AG04450 (cell line): ENCODE results near the gene LSM7. TPM values are rescaled to one million over a fixed set of nuclear protein-coding genes. Genes with fewer than 3 reads are reported as not detected.

Experiments
- CTCF ChIA-PET: fragments of 300-600, 350-600 bp; formaldehyde crosslinking; extraction: SDS; loops from one replicate; lab custom pipeline; 2022; ENCODE audit warnings: antibody characterized with exemption, inconsistent platforms; lab: Charles Lee
- POLR2A ChIA-PET: fragments of 350-600 bp; formaldehyde crosslinking; extraction: SDS; loops from one replicate; lab custom pipeline; 2021; ENCODE audit warnings: antibody characterized with exemption, inconsistent platforms; lab: Yijun Ruan, JAX
- DNase-seq: peaks from one replicate; pipeline ENCODE4 v3.0.0-alpha.2; 2011; ENCODE audit warnings: low read depth, low spot score
- H3K27ac ChIP-seq: one replicate; pipeline ENCODE4 v1.5.1; 2012; ENCODE audit warnings: low read depth, low read length, control low read depth
- H3K27me3 ChIP-seq: one replicate; pipeline ENCODE4 v1.6.0; 2012; ENCODE audit warnings: low read length; ENCODE audit not compliant: control insufficient read depth, insufficient read depth
- H3K4me3 ChIP-seq: 2 replicates; pipeline ENCODE4 v1.5.1; 2011; ENCODE audit warnings: mild to moderate bottlenecking, low read depth, low read length, control low read depth
- H3K9me3 ChIP-seq: 2 replicates; pipeline ENCODE4 v1.5.1; 2012; ENCODE audit warnings: low read length; ENCODE audit not compliant: control insufficient read depth, insufficient read depth
- polyA plus RNA-seq: library from polyadenylated mRNA; depleted of rRNA; stranded (reverse); fragments of >200 nt; gene quantifications from 2 replicates; pipeline ENCODE4 v1.2.3, GENCODE V29; 2011
- TF ChIP-seq, protein P1 (sequence below): IDR thresholded peaks from 2 replicates; pipeline ENCODE4 v1.5.1; 2011; ENCODE audit warnings: low read depth, low read length, control low read depth, inconsistent platforms

The LSM7 gene
- polyA plus RNA-seq, 1 experiment, result 137 TPM

DNA sequence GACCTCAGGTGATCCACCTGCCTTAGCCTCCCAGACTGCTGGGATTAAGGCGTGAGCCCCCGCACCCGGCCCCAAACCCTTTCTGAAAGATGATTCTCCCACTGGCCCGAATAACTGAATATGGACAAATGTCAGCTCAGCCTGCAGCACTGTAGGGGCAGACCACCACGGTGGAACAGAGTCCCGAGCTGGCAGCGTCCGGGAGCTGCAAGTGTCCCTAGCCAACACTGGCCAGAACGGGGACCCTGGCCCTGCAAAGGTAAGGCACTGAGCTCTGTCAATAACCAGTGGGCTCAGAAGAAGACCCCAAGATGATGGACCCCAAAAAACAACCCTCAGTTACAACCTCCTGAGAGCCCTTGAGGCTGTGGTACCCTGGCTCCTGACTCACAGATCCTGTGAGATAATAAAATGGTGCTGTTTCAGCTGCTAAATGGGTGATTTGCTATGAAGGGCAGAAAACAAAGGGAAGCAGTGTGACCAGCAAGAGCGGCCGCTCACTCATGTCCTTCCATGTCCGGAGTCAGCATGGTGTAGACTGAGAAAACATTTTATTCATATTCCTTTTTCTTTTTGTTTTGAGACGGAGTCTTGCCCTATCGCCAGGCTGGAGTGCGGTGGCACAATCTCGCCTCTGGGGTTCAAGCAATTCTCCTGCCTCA lies 1.6 kb downstream of the LSM7 start:
- H3K9me3 ChIP-seq, result no peaks in the 10 kb centered on the region; the same call in 1 of the 2 replicates
- POLR2A ChIA-PET, result interaction anchor here (0.5 kb wide), 1 partner anchor 141 kb away, joined by 3 read pairs; no protein-coding TSS in a partner anchor
- peak overlapping the region; percentile 86 for H3K4me3 ChIP-seq
- no peak for DNase-seq
- H3K27ac ChIP-seq, result no peak overlapping the region
- CTCF ChIA-PET, result interaction anchor here (1.3 kb wide), 1 partner anchor 11 kb away, joined by 6 read pairs; no protein-coding TSS in a partner anchor
- no peaks in the 10 kb centered on the region for H3K27me3 ChIP-seq
- TF ChIP-seq, protein P1, sequence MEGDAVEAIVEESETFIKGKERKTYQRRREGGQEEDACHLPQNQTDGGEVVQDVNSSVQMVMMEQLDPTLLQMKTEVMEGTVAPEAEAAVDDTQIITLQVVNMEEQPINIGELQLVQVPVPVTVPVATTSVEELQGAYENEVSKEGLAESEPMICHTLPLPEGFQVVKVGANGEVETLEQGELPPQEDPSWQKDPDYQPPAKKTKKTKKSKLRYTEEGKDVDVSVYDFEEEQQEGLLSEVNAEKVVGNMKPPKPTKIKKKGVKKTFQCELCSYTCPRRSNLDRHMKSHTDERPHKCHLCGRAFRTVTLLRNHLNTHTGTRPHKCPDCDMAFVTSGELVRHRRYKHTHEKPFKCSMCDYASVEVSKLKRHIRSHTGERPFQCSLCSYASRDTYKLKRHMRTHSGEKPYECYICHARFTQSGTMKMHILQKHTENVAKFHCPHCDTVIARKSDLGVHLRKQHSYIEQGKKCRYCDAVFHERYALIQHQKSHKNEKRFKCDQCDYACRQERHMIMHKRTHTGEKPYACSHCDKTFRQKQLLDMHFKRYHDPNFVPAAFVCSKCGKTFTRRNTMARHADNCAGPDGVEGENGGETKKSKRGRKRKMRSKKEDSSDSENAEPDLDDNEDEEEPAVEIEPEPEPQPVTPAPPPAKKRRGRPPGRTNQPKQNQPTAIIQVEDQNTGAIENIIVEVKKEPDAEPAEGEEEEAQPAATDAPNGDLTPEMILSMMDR, result no peak

DNA sequence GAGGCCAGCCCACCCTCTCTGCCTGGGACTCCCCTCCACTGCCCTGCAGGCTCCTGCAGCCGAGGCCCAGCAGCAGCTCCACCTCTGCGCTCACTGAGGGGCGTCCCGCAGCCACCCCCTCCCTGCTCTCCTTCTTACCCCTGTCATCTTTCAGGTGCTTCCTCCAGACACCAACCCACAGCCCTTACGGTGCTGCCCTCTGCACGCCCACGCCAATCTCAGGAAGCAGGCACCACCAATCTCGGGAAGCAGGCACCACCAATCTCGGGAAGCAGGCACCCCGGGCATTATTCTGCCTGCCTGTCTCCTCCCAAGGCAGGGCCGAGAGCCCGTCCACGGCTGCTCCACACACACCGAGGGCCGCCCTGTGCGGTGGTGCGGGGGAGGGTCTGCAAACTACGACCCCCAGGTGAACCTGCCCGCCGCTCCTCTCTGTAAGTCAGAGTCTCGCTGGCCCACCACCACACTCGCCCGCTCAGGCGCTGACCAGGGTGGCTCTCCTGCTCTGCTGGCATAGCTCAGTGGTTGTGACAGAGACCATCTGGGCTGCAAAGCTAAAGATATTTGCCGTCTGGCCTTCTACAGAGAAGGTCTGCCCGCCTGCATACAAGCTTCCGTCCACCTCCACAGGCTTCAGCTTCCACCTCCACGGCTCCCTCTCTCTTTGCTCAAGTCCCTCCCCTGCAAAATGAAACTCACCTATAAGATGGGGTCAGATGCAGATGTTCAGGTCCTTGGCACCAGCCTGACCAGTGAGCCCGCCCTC lies 2.9 kb downstream of the LSM7 start:
- H3K27ac ChIP-seq, result no peak overlapping the region
- no peak for DNase-seq
- TF ChIP-seq, protein P1, result no peak
- no peaks in the 10 kb centered on the region; the same call in 1 of the 2 replicates for H3K9me3 ChIP-seq
- H3K4me3 ChIP-seq, result no peak overlapping the region
- H3K27me3 ChIP-seq, result no peaks in the 10 kb centered on the region
- POLR2A ChIA-PET, result no interaction called here
- CTCF ChIA-PET, result no interaction called here

DNA sequence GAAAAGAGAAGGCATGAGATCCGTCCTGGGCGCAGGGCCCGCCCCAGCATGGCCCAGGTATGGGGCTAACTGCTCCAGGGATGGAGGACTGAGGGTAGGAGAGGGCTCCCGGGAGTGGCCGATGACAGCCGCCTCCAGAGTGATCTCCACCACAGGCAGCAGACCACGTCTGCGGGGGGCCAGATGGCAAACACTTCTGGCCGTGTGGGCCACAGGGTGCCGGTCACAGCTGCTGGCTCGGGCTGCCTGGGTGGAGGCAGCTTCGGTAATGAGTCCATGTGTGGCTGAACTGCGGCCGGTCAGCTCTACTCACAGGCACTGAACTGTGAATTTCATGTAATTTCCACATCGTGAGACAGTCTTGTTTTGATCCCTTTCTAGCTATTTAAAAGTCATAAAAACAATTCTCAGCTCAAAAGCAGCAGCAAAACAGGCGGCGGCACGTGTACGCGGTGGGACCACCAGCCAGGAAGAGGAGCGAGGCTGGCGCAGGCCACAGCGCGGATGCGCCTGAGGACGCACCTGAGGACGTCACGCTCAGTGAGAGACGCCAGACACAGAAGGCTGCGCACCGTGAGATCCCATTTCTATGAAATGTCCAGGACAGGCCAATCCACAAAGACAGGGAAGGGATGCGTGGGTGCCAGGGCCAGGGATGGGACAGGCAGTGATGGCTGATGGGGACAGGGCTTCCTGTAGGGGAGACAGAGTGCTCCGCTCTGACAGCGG lies 4.0 kb downstream of the LSM7 start:
- Histone ChIP-seq H3K27me3 (no peaks in the 10 kb centered on the region), H3K9me3 (no peaks in the 10 kb centered on the region; the same call in 1 of the 2 replicates), H3K4me3 (no peak overlapping the region), H3K27ac (no peak overlapping the region)
- CTCF ChIA-PET, result no interaction called here
- DNase-seq, result no peak
- POLR2A ChIA-PET, result no interaction called here
- TF ChIP-seq, protein P1, result no peak

DNA sequence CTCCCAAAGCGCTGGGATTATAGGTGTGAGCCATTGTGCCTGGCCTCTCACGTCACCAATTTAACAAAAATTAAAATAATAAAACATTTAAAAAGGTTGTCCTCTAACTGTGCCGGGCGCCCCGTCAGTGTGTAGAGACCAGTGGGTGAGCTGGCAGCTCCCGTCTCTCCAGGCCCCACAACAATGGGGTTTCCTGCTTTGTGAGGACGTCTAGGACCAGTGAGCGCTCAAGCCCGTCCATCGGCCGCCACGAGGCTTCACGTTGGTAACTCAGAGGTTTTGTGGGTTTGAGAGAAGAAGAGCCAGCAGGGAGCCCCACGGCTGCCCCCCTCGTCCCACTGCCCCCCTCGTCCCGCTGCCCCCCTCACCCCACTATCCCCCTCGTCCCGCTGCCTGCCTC lies 4.7 kb downstream of the LSM7 start:
- CTCF ChIA-PET, result no interaction called here
- Histone ChIP-seq H3K4me3 (no peak overlapping the region), H3K9me3 (no peaks in the 10 kb centered on the region; the same call in 1 of the 2 replicates), H3K27ac (no peak overlapping the region), H3K27me3 (no peaks in the 10 kb centered on the region)
- TF ChIP-seq, protein P1, result no peak
- POLR2A ChIA-PET, result no interaction called here
- DNase-seq, result no peak
